HEK293 (cell line): ENCODE results near the gene PDE11A.

Source experiments
- CTCF ChIA-PET: fragments of 350-600 bp; formaldehyde crosslinking; extraction: SDS; loops from one replicate; lab custom pipeline; 2021; ENCODE audit warnings: antibody characterized with exemption; lab: Yijun Ruan, JAX
- POLR2A ChIA-PET: fragments of 300-600 bp; formaldehyde crosslinking; extraction: SDS; loops from one replicate; lab custom pipeline; 2020; ENCODE audit warnings: antibody characterized with exemption, inconsistent platforms; lab: Yijun Ruan, JAX
- H3K27ac ChIP-seq: fragments of 200-500 bp; sonication (Bioruptor generic); 2 replicates; pipeline ENCODE4 v1.5.1; 2014; ENCODE audit warnings: low read depth, low read length, control low read depth, inconsistent platforms; ENCODE audit errors: extremely low read depth
- H3K36me3 ChIP-seq, 2 experiments: fragments of 200-500 bp in 1 of 2; sonication (Bioruptor generic) in 1 of 2; 1 replicate in 1 of 2; 2 replicates in 1 of 2; pipeline ENCODE4 v1.5.1; 2014 to 2017; ENCODE audit warnings: inconsistent platforms in 2 of 2, low read length in 2 of 2; ENCODE audit not compliant: control insufficient read depth in 2 of 2, insufficient read depth in 1 of 2
- H3K4me1 ChIP-seq: fragments of 200-500 bp; sonication (Bioruptor generic); 2 replicates; pipeline ENCODE4 v1.5.1; 2014; ENCODE audit warnings: mild to moderate bottlenecking, low read length, inconsistent platforms; ENCODE audit not compliant: control insufficient read depth, insufficient read depth
- H3K4me3 ChIP-seq: 2 replicates; pipeline ENCODE4 v1.5.1; 2011; ENCODE audit warnings: low read depth, mild to moderate bottlenecking, control low read depth, low read length, moderate library complexity
- H3K9me3 ChIP-seq: fragments of 200-500 bp; sonication (Bioruptor generic); 2 replicates; pipeline ENCODE4 v1.5.1; 2014; ENCODE audit warnings: low read depth, low read length, inconsistent platforms; ENCODE audit not compliant: control insufficient read depth, insufficient read depth
- GFI1B ChIP-seq: fragments of 450-650 bp; formaldehyde crosslinking; IDR thresholded peaks from 2 replicates; pipeline ENCODE4 v1.5.1; 2016; ENCODE audit warnings: missing biosample characterization, missing genetic modification characterization
- OSR2 ChIP-seq: fragments of 450-650 bp; formaldehyde crosslinking; IDR thresholded peaks from 2 replicates; pipeline ENCODE4 v1.5.1; 2016; ENCODE audit warnings: missing biosample characterization, missing genetic modification characterization
- REST ChIP-seq: fragments of 450-650 bp; formaldehyde crosslinking; IDR thresholded peaks from 2 replicates; pipeline ENCODE4 v1.5.1; 2016; ENCODE audit warnings: missing biosample characterization, missing genetic modification characterization
- TCF7L2 ChIP-seq: IDR thresholded peaks from 2 replicates; pipeline ENCODE4 v1.6.1; 2011; ENCODE audit warnings: low read depth, mild to moderate bottlenecking, inconsistent platforms, low read length, moderate library complexity, borderline replicate concordance
- WT1 ChIP-seq: fragments of 450-650 bp; formaldehyde crosslinking; IDR thresholded peaks from 2 replicates; pipeline ENCODE4 v1.5.1; 2016; ENCODE audit warnings: missing biosample characterization, missing genetic modification characterization
- YY2 ChIP-seq: fragments of 450-650 bp; formaldehyde crosslinking; IDR thresholded peaks from 2 replicates; pipeline ENCODE4 v1.5.1; 2016; ENCODE audit warnings: missing biosample characterization, missing genetic modification characterization
- ZBTB6 ChIP-seq: fragments of 450-650 bp; formaldehyde crosslinking; IDR thresholded peaks from 2 replicates; pipeline ENCODE4 v1.5.1; 2017; ENCODE audit warnings: missing biosample characterization, missing genetic modification characterization
- ZNF174 ChIP-seq: fragments of 450-650 bp; formaldehyde crosslinking; IDR thresholded peaks from 2 replicates; pipeline ENCODE4 v1.5.0; 2017; ENCODE audit warnings: missing biosample characterization, mild to moderate bottlenecking, missing genetic modification characterization
- ZNF280D ChIP-seq: fragments of 450-650 bp; formaldehyde crosslinking; IDR thresholded peaks from 2 replicates; pipeline ENCODE4 v1.5.1; 2016; ENCODE audit warnings: missing biosample characterization, missing genetic modification characterization
- ZNF48 ChIP-seq: fragments of 450-650 bp; formaldehyde crosslinking; IDR thresholded peaks from 2 replicates; pipeline ENCODE4 v1.5.1; 2016; ENCODE audit warnings: missing biosample characterization, missing genetic modification characterization
- ZNF544 ChIP-seq: fragments of 450-650 bp; formaldehyde crosslinking; IDR thresholded peaks from 2 replicates; pipeline ENCODE4 v1.5.0; 2017; ENCODE audit warnings: missing biosample characterization, missing genetic modification characterization
- ZNF555 ChIP-seq: fragments of 450-650 bp; formaldehyde crosslinking; conservative IDR thresholded peaks from 2 replicates; pipeline ENCODE4 v1.5.1; 2017; ENCODE audit warnings: missing biosample characterization, mild to moderate bottlenecking, missing genetic modification characterization, inconsistent platforms

Gene PDE11A

GRCh38 chr2:177574356-177574755, 498.2 kb downstream of the PDE11A start:
- Histone ChIP-seq H3K27ac (no peak overlapping the region), H3K9me3 (no peaks in the 10 kb centered on the region), H3K36me3 (no peaks in the 10 kb centered on the region), H3K4me3 (no peak overlapping the region)
- TF ChIP-seq OSR2 (tag by site-specific recombination): no peak
- no peak for TF ChIP-seq YY2
- no peak for TF ChIP-seq ZNF555 (tag by site-specific recombination)
- no peak for TF ChIP-seq GFI1B (tag by site-specific recombination)
- no peak for TF ChIP-seq ZNF174 (tag by site-specific recombination)
- TF ChIP-seq ZBTB6: no peak
- no peak for TF ChIP-seq REST (tag by site-specific recombination)
- no peak for TF ChIP-seq ZNF544 (tag by site-specific recombination)
- TF ChIP-seq ZNF280D (tag by site-specific recombination): no peak
- no peak for TF ChIP-seq WT1 (tag by site-specific recombination)
- no peak for TF ChIP-seq ZNF48
- no peak for TF ChIP-seq TCF7L2
- TF ChIP-seq, all 188 proteins: peak for 0
- POLR2A ChIA-PET: no interaction called here
- peaks cover 11% of the 10 kb centered on the region for H3K4me1 ChIP-seq
- CTCF ChIA-PET: no interaction called here
